Glutamatergic neuron (in vitro differentiated cells): Measurements from ENCODE around the gene FKBP6. TPM values are rescaled to one million over a fixed set of nuclear protein-coding genes. Genes with fewer than 3 reads are reported as not detected.
"Not testable (repeated sequence)": the region's sequence is repeated elsewhere in the genome, so short reads cannot be mapped to it uniquely, and the experiment has no call there.

Experiments used
- DNase-seq: peaks from one replicate; pipeline ENCODE4 v3.0.0; 2022
- H3K27ac Mint-ChIP-seq: one replicate; pipeline ENCODE4 v1.8.0; 2020; ENCODE audit warnings: mild to moderate bottlenecking, mixed read lengths, inconsistent platforms; ENCODE audit not compliant: unreplicated experiment
- H3K27me3 Mint-ChIP-seq: one replicate; pipeline ENCODE4 v1.8.0; 2020; ENCODE audit warnings: mild to moderate bottlenecking, moderate library complexity, mixed read lengths, inconsistent platforms; ENCODE audit not compliant: unreplicated experiment
- H3K36me3 Mint-ChIP-seq: one replicate; pipeline ENCODE4 v1.8.0; 2020; ENCODE audit warnings: mild to moderate bottlenecking, mixed read lengths, inconsistent platforms; ENCODE audit not compliant: unreplicated experiment
- H3K4me1 Mint-ChIP-seq: one replicate; pipeline ENCODE4 v1.8.0; 2020; ENCODE audit warnings: mild to moderate bottlenecking, low read depth, mixed read lengths, inconsistent platforms; ENCODE audit not compliant: unreplicated experiment
- H3K4me3 Mint-ChIP-seq: one replicate; pipeline ENCODE4 v1.8.0; 2020; ENCODE audit warnings: mild to moderate bottlenecking, mixed read lengths, inconsistent platforms; ENCODE audit not compliant: unreplicated experiment
- H3K9me3 Mint-ChIP-seq: one replicate; pipeline ENCODE4 v1.8.0; 2020; ENCODE audit warnings: mild to moderate bottlenecking, moderate library complexity, mixed read lengths, inconsistent platforms; ENCODE audit not compliant: unreplicated experiment
- CTCF ChIP-seq: fragments of 200-600 bp; sonication (generic); IDR thresholded peaks from one replicate; pipeline ENCODE4 v1.5.0; 2021; ENCODE audit not compliant: partially characterized antibody, unreplicated experiment
- long read RNA-seq: library from polyadenylated mRNA; unstranded; transcript quantifications from one replicate; pipeline ENCODE4 v2.0.0, GENCODE V29; 2020; ENCODE audit not compliant: unreplicated experiment
- total RNA-seq: library from RNA; stranded (reverse); fragmentation: NEBNext Ultra II Directional; extraction: Animal tissue kit (Norgen Biotek cat#: 25700); gene quantifications from one replicate; pipeline ENCODE4 v1.2.1, GENCODE V29; 2021; ENCODE audit not compliant: unreplicated experiment

Gene FKBP6, protein sequence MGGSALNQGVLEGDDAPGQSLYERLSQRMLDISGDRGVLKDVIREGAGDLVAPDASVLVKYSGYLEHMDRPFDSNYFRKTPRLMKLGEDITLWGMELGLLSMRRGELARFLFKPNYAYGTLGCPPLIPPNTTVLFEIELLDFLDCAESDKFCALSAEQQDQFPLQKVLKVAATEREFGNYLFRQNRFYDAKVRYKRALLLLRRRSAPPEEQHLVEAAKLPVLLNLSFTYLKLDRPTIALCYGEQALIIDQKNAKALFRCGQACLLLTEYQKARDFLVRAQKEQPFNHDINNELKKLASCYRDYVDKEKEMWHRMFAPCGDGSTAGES
- not detected for total RNA-seq
- long read RNA-seq = 0 reads

DNA sequence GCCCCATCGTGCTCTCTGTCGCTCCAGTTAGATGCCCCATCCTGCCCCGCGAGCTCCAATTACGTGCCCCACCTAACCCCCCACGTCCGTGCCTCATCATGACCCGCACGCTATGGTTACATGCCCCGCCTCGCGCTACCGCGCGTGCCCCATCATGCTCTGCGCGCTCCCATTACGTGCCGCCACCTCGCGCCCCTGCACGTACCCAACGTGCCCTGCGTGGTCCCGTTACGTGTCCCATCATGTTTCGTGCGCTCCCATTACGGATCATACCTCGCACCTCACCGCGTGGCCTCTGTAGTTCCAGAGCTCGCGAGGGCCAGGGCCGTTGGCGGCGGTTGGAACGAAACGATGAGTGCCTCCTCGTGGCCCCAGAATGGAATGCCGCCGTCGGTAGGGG, at the start of gene FKBP6, which contains the start of gene TRIM50:
Gene FKBP6 (plus strand): TSS at position 240 of the 400 bp plus-strand sequence. CDS start 268 bp downstream, outside the sequence.
Gene TRIM50 (minus strand): TSS at position 161 of the 400 bp plus-strand sequence. CDS start 3,295 bp downstream, outside the sequence.
- H3K27me3 Mint-ChIP-seq, H3K36me3 Mint-ChIP-seq, H3K4me3 Mint-ChIP-seq, H3K27ac Mint-ChIP-seq, H3K9me3 Mint-ChIP-seq, DNase-seq, H3K4me1 Mint-ChIP-seq: not testable (repeated sequence)

DNA sequence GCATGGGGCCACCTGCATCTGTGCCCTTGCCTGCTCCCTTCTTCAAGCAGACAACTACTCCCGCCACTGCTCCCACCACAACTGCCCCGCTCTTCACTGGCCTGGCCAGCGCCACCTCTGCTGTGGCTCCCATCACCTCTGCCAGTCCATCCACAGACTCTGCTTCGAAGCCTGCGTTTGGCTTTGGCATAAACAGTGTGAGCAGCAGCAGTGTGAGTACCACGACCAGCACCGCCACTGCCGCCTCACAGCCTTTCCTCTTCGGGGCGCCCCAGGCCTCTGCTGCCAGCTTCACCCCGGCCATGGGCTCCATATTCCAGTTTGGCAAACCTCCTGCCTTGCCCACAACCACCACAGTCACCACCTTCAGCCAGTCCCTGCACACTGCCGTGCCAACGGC, 30.7 kb upstream of the FKBP6 start:
- H3K4me3 Mint-ChIP-seq, H3K36me3 Mint-ChIP-seq, H3K27ac Mint-ChIP-seq, DNase-seq, H3K4me1 Mint-ChIP-seq, H3K9me3 Mint-ChIP-seq, H3K27me3 Mint-ChIP-seq: not testable (repeated sequence)

GRCh38 chr7:73297706-73298105, 30.3 kb upstream of the FKBP6 start:
- not testable (repeated sequence) for DNase-seq, H3K4me3 Mint-ChIP-seq, H3K4me1 Mint-ChIP-seq, H3K9me3 Mint-ChIP-seq, H3K36me3 Mint-ChIP-seq, H3K27me3 Mint-ChIP-seq, H3K27ac Mint-ChIP-seq

DNA sequence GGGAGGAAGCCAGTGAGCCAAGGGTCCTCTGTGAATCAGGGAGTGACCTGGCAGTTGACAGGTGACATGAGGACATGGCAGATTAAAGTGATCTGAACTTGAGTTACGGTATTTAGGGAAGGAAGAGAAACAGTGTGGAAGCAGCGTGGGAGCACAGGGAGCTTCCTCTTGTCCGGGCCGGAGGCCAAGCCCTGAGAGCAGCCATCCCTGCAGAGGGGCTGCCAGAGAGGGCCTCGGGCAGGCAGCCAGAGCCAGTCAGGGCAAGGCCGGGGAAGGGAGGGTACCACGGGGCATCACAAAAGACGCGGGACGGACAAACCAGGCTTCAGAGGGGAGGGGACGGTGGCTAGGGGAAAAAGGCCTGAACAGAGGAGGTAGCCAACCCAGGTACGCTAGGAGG, 28.1 kb upstream of the FKBP6 start:
- not testable (repeated sequence) for H3K4me3 Mint-ChIP-seq, H3K36me3 Mint-ChIP-seq, H3K27me3 Mint-ChIP-seq, DNase-seq, H3K4me1 Mint-ChIP-seq, H3K9me3 Mint-ChIP-seq, H3K27ac Mint-ChIP-seq

- not testable (repeated sequence) for H3K4me3 Mint-ChIP-seq, H3K27me3 Mint-ChIP-seq, H3K4me1 Mint-ChIP-seq
These were observed 26.9 kb upstream of the FKBP6 start for GRCh38 chr7:73301108-73301507.

GRCh38 chr7:73302846-73303245, 25.1 kb upstream of the FKBP6 start:
- H3K27ac Mint-ChIP-seq, H3K9me3 Mint-ChIP-seq, H3K27me3 Mint-ChIP-seq, H3K4me3 Mint-ChIP-seq, H3K36me3 Mint-ChIP-seq, H3K4me1 Mint-ChIP-seq, DNase-seq: not testable (repeated sequence)

More at GRCh38 chr7:73301108-73301507, 26.9 kb upstream of the FKBP6 start:
- H3K9me3 Mint-ChIP-seq, H3K36me3 Mint-ChIP-seq, DNase-seq, H3K27ac Mint-ChIP-seq: not testable (repeated sequence)

- Mint-ChIP-seq H3K9me3 (peaks cover 3% of the 10 kb centered on the region), H3K4me3 (no peak overlapping the region), H3K4me1 (peaks cover 2% of the 10 kb centered on the region), H3K27ac (no peak overlapping the region), H3K27me3 (no peaks in the 10 kb centered on the region), H3K36me3 (no peaks in the 10 kb centered on the region)
- TF ChIP-seq CTCF = no peak
- DNase-seq = no peak
These were observed 24.4 kb upstream of the FKBP6 start for GRCh38 chr7:73303546-73303945.

DNA sequence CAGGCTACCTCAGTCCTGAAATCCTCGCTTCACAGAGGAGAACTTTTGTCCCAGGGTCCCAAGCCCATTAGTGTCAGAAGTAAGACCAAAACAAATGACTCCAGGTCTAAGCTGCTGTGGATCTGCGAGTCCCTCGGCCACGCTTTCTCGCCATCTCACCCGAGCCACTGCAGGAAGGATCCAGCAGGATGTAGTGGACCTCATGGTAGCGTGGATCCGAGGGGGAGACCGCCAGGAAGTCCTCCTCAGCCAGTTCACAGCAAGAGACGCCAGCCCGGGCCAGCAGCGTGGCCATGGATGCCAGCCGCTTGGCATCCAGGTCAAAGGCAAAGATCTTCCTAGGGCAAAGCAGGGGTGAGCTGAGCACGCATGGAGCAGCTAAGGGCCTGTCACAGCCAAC, 23.9 kb upstream of the FKBP6 start:
- H3K9me3 Mint-ChIP-seq = peaks cover 3% of the 10 kb centered on the region

DNA sequence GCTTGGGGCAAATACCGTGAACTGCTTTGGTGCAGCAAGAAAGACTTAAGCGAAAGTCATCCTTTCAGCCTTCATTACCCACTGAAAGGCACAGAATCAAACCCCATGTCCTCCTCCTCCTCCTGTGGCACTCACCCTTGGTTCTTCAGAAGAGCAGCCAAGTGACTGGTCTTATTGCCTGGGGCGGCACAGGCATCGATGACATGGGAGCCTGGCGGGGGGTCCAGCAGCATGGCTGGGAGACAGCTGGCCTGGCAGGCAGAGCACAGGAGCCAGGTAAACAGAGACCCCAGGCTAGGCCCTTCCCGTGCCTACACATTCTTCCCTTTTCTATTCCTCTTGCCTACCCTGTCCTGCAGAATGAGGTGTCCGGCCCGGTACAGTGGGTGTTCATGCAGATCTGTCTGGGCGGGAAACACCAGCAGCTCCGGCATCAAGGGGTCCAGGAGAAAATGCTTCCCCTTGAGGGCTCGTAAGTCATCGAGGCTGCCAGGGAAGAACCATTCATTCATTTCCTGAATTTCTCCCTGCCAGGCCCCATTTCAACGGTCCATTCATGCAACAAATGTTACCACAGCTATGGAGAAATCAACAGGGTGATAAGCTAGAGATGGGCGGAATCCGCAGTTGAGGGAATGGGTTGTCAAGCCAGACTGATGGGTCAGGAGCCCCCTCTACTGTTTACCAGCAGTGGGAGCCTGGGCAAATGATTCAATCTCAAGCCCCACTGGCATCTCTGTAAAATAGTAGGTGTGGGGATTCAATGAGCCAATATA, 23.2 kb upstream of the FKBP6 start:
- H3K27me3 Mint-ChIP-seq, H3K27ac Mint-ChIP-seq, H3K9me3 Mint-ChIP-seq, H3K4me3 Mint-ChIP-seq, H3K4me1 Mint-ChIP-seq, DNase-seq, H3K36me3 Mint-ChIP-seq: not testable (repeated sequence)

More for the DNA sequence above, 23.9 kb upstream of the FKBP6 start:
- peaks cover 2% of the 10 kb centered on the region for H3K27me3 Mint-ChIP-seq
- H3K4me1 Mint-ChIP-seq = peaks cover 2% of the 10 kb centered on the region
- TF ChIP-seq CTCF = no peak
- no peaks in the 10 kb centered on the region for H3K36me3 Mint-ChIP-seq
- H3K27ac Mint-ChIP-seq = no peak overlapping the region
- H3K4me3 Mint-ChIP-seq = no peak overlapping the region
- DNase-seq = no peak
